Mammary epithelial cell (primary cell): ENCODE results near the gene ZBTB20.

Experiments
- CTCF ChIP-seq, 2 donors: IDR thresholded peaks in 1 of 2; conservative IDR thresholded peaks in 1 of 2; 2 replicates each; pipeline ENCODE4 v1.5.1; 2011 to 2012; ENCODE audit warnings: inconsistent platforms in 2 of 2, low read length in 2 of 2, mild to moderate bottlenecking in 2 of 2, control low read depth in 1 of 2, low read depth in 1 of 2; ENCODE audit not compliant: insufficient read depth in 1 of 2; ENCODE audit errors: extremely low read depth in 1 of 2
- EZH2 ChIP-seq: IDR thresholded peaks from 2 replicates; pipeline ENCODE4 v1.6.1; 2012; ENCODE audit warnings: low read length, inconsistent platforms, borderline replicate concordance

- no peak for TF ChIP-seq CTCF (conservative IDR thresholded peaks at IDR 0.05 in 1 of 2, IDR thresholded peaks at IDR 0.05 in 1 of 2; ENCODE audit: extremely low read depth in 1 of 2, insufficient read depth in 1 of 2, low read depth in 1 of 2, low read length in 2 of 2)
- TF ChIP-seq EZH2: no peak
Observed at GRCh38 chr3:114880078-114880477, 267.0 kb downstream of the ZBTB20 start.
